ENCODE measurements around the gene HSPBAP1. TPM values are rescaled to one million over a fixed set of nuclear protein-coding genes. Genes with fewer than 3 reads are reported as not detected.

The HSPBAP1 gene
- total and polyA plus RNA-seq, 11 donors, result 2.6 to 6.4 (median 3.7) TPM

- no peaks in the 10 kb centered on the region for H3K27me3 ChIP-seq
- H3K4me1 ChIP-seq, result peaks cover 0 to 49% (median 0%) of the 10 kb centered on the region in 12 donors
- H3K9me3 ChIP-seq, result no peaks in the 10 kb centered on the region
- peaks cover 0 to 43% (median 0%) of the 10 kb centered on the region in 9 donors for H3K36me3 ChIP-seq
- no peak for ATAC-seq
- H3K27ac ChIP-seq, result peak overlapping the region in 1 of 12 donors; percentile 86
- WGBS, 4 donors, result 90 to 96% (median 94%) methylated on average over 5 of the region's 5 CpGs
- no peak for DNase-seq
- H3K4me3 ChIP-seq, result no peak overlapping the region
- intact Hi-C loops (cut with DNase I), result no loop called here
- no peak for TF ChIP-seq CTCF (IDR thresholded peaks at IDR 0.05)
- no peak for TF ChIP-seq POLR2A (IDR thresholded peaks at IDR 0.05)
Observed at GRCh38 chr3:122770521-122771202, 23.0 kb downstream of the HSPBAP1 start.

GRCh38 chr3:122767540-122768372, 25.9 kb downstream of the HSPBAP1 start:
- peaks cover 0 to 39% (median 0%) of the 10 kb centered on the region in 9 donors for H3K36me3 ChIP-seq
- no peak overlapping the region for H3K4me3 ChIP-seq
- TF ChIP-seq POLR2A (IDR thresholded peaks at IDR 0.05) (no peak), CTCF (IDR thresholded peaks at IDR 0.05) (no peak)
- no peaks in the 10 kb centered on the region for H3K9me3 ChIP-seq
- WGBS, 4 donors, result 87 to 95% (median 93%) methylated on average over 3 of the region's 3 CpGs
- ATAC-seq (peak in 3 of 4 donors; percentile 29 to 62 (median 60)), DNase-seq (no peak)
- no peaks in the 10 kb centered on the region for H3K27me3 ChIP-seq
- peaks cover 0 to 49% (median 0%) of the 10 kb centered on the region in 12 donors for H3K4me1 ChIP-seq
- intact Hi-C loops (cut with DNase I), result no loop called here
- H3K27ac ChIP-seq, result peak overlapping the region in 3 of 12 donors; percentile 0 to 86 (median 45)

GRCh38 chr3:122766430-122766829, 27.2 kb downstream of the HSPBAP1 start:
- TF ChIP-seq CTCF (IDR thresholded peaks at IDR 0.05) (no peak), POLR2A (IDR thresholded peaks at IDR 0.05) (no peak)
- Histone ChIP-seq H3K36me3 (peaks cover 0 to 39% (median 0%) of the 10 kb centered on the region in 9 donors), H3K4me1 (peaks cover 0 to 51% (median 0%) of the 10 kb centered on the region in 12 donors), H3K4me3 (no peak overlapping the region), H3K27me3 (no peaks in the 10 kb centered on the region), H3K9me3 (no peaks in the 10 kb centered on the region), H3K27ac (peak overlapping the region in 1 of 12 donors; percentile 86)
- 96 to 98% (median 97%) methylated on average over 3 of the region's 3 CpGs for WGBS, 4 donors
- DNase-seq, result no peak
- intact Hi-C loops (cut with DNase I), result no loop called here
- no peak for ATAC-seq

Measured in heart left ventricle (tissue), 16 donors.